K562 (cell line): ENCODE results near the gene AAMP. TPM values are rescaled to one million over a fixed set of nuclear protein-coding genes. Genes with fewer than 3 reads are reported as not detected.
A peak's percentile ranks its signal among the peaks of the same experiment; 100 is the strongest.

Source experiments
- BMI1 ChIP-seq: fragments of 150-350 bp; IDR thresholded peaks from 2 replicates; pipeline ENCODE4 v1.6.1; 2014; ENCODE audit warnings: low read length
- CBFB ChIP-seq: sonication (generic); formaldehyde crosslinking; IDR thresholded peaks from 2 replicates; pipeline ENCODE4 v1.4.0; 2020; ENCODE audit warnings: mild to moderate bottlenecking, missing genetic modification reagents
- CREB1 ChIP-seq, 2 experiments: sonication (generic) in 1 of 2; formaldehyde crosslinking in 1 of 2; IDR thresholded peaks; 2 replicates each; pipeline versions ENCODE4 v1.6.1 to v1.8.0; 2012 to 2022; ENCODE audit warnings: inconsistent platforms in 1 of 2, mild to moderate bottlenecking in 1 of 2, missing genetic modification reagents in 1 of 2, moderate library complexity in 1 of 2
- E2F3 ChIP-seq: fragments of 250-450 bp; sonication (Bioruptor Pico); IDR thresholded peaks from 2 replicates; pipeline ENCODE4 v1.4.0; 2020; ENCODE audit warnings: mild to moderate bottlenecking
- ELF1 ChIP-seq: fragments of 200-800 bp; sonication (Bioruptor generic); IDR thresholded peaks from 2 replicates; pipeline ENCODE4 v1.6.1; 2016; ENCODE audit warnings: missing genetic modification characterization, missing compliant biosample characterization
- FOXJ3 ChIP-seq: sonication (generic); formaldehyde crosslinking; IDR thresholded peaks from 2 replicates; pipeline ENCODE4 v1.4.0; 2020; ENCODE audit warnings: mild to moderate bottlenecking, missing genetic modification reagents
- GABPA ChIP-seq: fragments of 200-800 bp; sonication (Bioruptor generic); conservative IDR thresholded peaks from 2 replicates; pipeline ENCODE4 v1.6.1; 2016; ENCODE audit warnings: low read depth, missing genetic modification characterization, missing compliant biosample characterization
- GATAD2A ChIP-seq: fragments of 450-650 bp; IDR thresholded peaks from 2 replicates; pipeline ENCODE4 v1.6.1; 2017
- HDAC2 ChIP-seq: fragments of 450-650 bp; IDR thresholded peaks from 2 replicates; pipeline ENCODE4 v1.6.1; 2016; ENCODE audit warnings: mild to moderate bottlenecking
- MXI1 ChIP-seq: IDR thresholded peaks from 2 replicates; pipeline ENCODE4 v1.6.1; 2011; ENCODE audit warnings: low read depth, mild to moderate bottlenecking, improper control_type of control experiment, low read length
- NCOR1 ChIP-seq: fragments of 450-650 bp; IDR thresholded peaks from 2 replicates; pipeline ENCODE4 v1.6.1; 2016; ENCODE audit warnings: mild to moderate bottlenecking, moderate library complexity
- RREB1 ChIP-seq: fragments of 250-450 bp; sonication (Bioruptor Pico); IDR thresholded peaks from 2 replicates; pipeline ENCODE4 v1.4.0; 2020
- SIN3A ChIP-seq, 2 experiments: fragments of 150-350 bp in 1 of 2; IDR thresholded peaks; 2 replicates each; pipeline ENCODE4 v1.6.1; 2011 to 2016; ENCODE audit warnings: borderline replicate concordance in 2 of 2, low read depth in 2 of 2, low read length in 2 of 2, mild to moderate bottlenecking in 2 of 2, moderate library complexity in 2 of 2; ENCODE audit not compliant: control insufficient read depth in 1 of 2
- TAF1 ChIP-seq: IDR thresholded peaks from 2 replicates; pipeline ENCODE4 v1.6.1; 2011; ENCODE audit warnings: mild to moderate bottlenecking, low read length, moderate library complexity; ENCODE audit not compliant: insufficient read depth, control insufficient read depth, severe bottlenecking; ENCODE audit errors: extremely low read depth
- TAF7 ChIP-seq: fragments of 450-650 bp; IDR thresholded peaks from 2 replicates; pipeline ENCODE4 v1.6.1; 2016; ENCODE audit warnings: missing genetic modification characterization, missing compliant biosample characterization
- TBP ChIP-seq: optimal IDR thresholded peaks from 2 replicates; pipeline ENCODE3; 2011; ENCODE audit warnings: low read depth, low read length, improper control_type of control experiment
- TRIM28 ChIP-seq: fragments of 450-650 bp; IDR thresholded peaks from 2 replicates; pipeline ENCODE4 v1.6.1; 2017
- U2AF2 ChIP-seq: fragments of 200-400 bp; formaldehyde crosslinking; optimal IDR thresholded peaks from 2 replicates; pipeline ENCODE3; 2017; ENCODE audit warnings: low read depth, mild to moderate bottlenecking, low read length
- ZBTB12 ChIP-seq: fragments of 250-450 bp; sonication (Bioruptor Pico); IDR thresholded peaks from 2 replicates; pipeline ENCODE4 v1.4.0; 2020
- ZBTB7A ChIP-seq: IDR thresholded peaks from 2 replicates; pipeline ENCODE4 v1.6.1; 2011; ENCODE audit warnings: low read depth, mild to moderate bottlenecking, low read length, moderate library complexity, borderline replicate concordance; ENCODE audit not compliant: control insufficient read depth
- ZNF165 ChIP-seq: fragments of 250-450 bp; sonication (Bioruptor Pico); IDR thresholded peaks from 2 replicates; pipeline ENCODE4 v1.4.0; 2020; ENCODE audit warnings: borderline replicate concordance
- ZNF408 ChIP-seq: fragments of 250-450 bp; sonication (Bioruptor Pico); IDR thresholded peaks from 2 replicates; pipeline ENCODE4 v1.4.0; 2020; ENCODE audit warnings: low read depth, mild to moderate bottlenecking, moderate library complexity
- polyA plus RNA-seq, 8 experiments: library from polyadenylated mRNA; depleted of rRNA in 4 of 8; stranded (reverse) in 5 of 8; unstranded in 3 of 8; fragments of >200 nt; fragmentation: Nextera tagmentation in 2 of 8; fragmentation: Illumina TruSeq in 1 of 8; extraction: Ambion mirVana in 2 of 8; extraction: Trizol in 1 of 8; gene quantifications; 2 replicates each; pipeline versions ENCODE4 v1.2.1 to v1.2.3, GENCODE V29; 2011 to 2014; ENCODE audit warnings: inconsistent platforms in 1 of 8, missing spikeins in 1 of 8
- total RNA-seq, 7 experiments: library from RNA; depleted of rRNA in 6 of 7; stranded (reverse); fragments of >200 nt in 6 of 7; fragmentation: Illumina TruSeq in 2 of 7; extraction: Trizol in 2 of 7; gene quantifications; 2 replicates each; pipeline versions ENCODE4 v1.2.1 to v1.2.3, GENCODE V29; 2011 to 2021; ENCODE audit warnings: low replicate concordance in 1 of 7

The AAMP gene
- total and polyA plus RNA-seq, 9 of the 15 experiments (the other 6 are each of a cell fraction or from before 2014, with no cell fraction given): 5.7 to 197 (median 94.1) TPM

- no peak for TF ChIP-seq E2F3 (CRISPR knock-in tag)
- no peak for TF ChIP-seq GATAD2A
- peak; percentile 72; the same call in 1 of the 2 replicates for TF ChIP-seq ZBTB7A
- no peak for TF ChIP-seq ZNF165 (CRISPR knock-in tag)
- no peak for TF ChIP-seq ZNF408 (CRISPR knock-in tag)
- 0 out of 2 replicates have a peak, but pooled peaks have one; percentile 20 for TF ChIP-seq NCOR1
- TF ChIP-seq MXI1: no peak
- peak; percentile 47; the same call in 1 of the 2 replicates for TF ChIP-seq TAF7 (tag)
- TF ChIP-seq U2AF2: no peak
- no peak for TF ChIP-seq FOXJ3 (CRISPR knock-in tag)
- peak; percentile 81 for TF ChIP-seq TAF1
- TF ChIP-seq TBP: peak; percentile 17
- TF ChIP-seq HDAC2: peak; percentile 21; the same call in 1 of the 2 replicates
- TF ChIP-seq CBFB (CRISPR knock-in tag): no peak
- TF ChIP-seq SIN3A (IDR thresholded peaks at IDR 0.05; ENCODE audit: borderline replicate concordance in 2 of 2, control insufficient read depth in 1 of 2, low read depth in 2 of 2, low read length in 2 of 2): peak in 1 of 2 experiments; percentile 56; a peak in 1 of 4 replicates
- TF ChIP-seq ZBTB12 (CRISPR knock-in tag): no peak
- TF ChIP-seq GABPA (tag): peak; percentile 94
- peak; percentile 92 for TF ChIP-seq ELF1 (tag)
- peak; percentile 85; the same call in 1 of the 2 replicates for TF ChIP-seq TRIM28
- TF ChIP-seq CREB1 (IDR thresholded peaks at IDR 0.05): peak; percentile 63; the same call in 1 of the 2 replicates
- no peak for TF ChIP-seq CREB1 (CRISPR knock-in tag; IDR thresholded peaks at IDR 0.05)
- no peak for TF ChIP-seq BMI1
- no peak for TF ChIP-seq RREB1
Measured at GRCh38 chr2:218216674-218217359, 53.1 kb downstream of the AAMP start, which contains the start of gene ARPC2 (continued).
